IMR-90 (cell line): ENCODE data around the gene PSPH. TPM values are rescaled to one million over a fixed set of nuclear protein-coding genes. Genes with fewer than 3 reads are reported as not detected.

Source experiments
- ATAC-seq: fragments of 200-7000 bp; cut with Tn5 transposase; 2 replicates; pipeline ENCODE4 v1.9.1; 2020; ENCODE audit warnings: low read depth, mild to moderate bottlenecking, moderate library complexity
- Bru-seq: library from RNA; stranded (reverse); fragments of 400-500 nt; gene quantifications from one replicate; lab custom pipeline; 2021; lab: Mats Ljungman, UMichigan
- BruChase-seq, 2 experiments: library from RNA; stranded (reverse); fragments of 400-500 nt; gene quantifications; one replicate each; lab custom pipeline; 2021; lab: Mats Ljungman, UMichigan
- BruUV-seq: library from RNA; stranded (reverse); fragments of 400-500 nt; replicated peaks from 2 replicates; lab custom pipeline; 2021; lab: Mats Ljungman, UMichigan
- CTCF ChIA-PET: fragments of 300-600 bp; formaldehyde crosslinking; extraction: SDS; loops from one replicate; lab custom pipeline; 2021; ENCODE audit warnings: antibody characterized with exemption; lab: Yijun Ruan, JAX
- POLR2A ChIA-PET: fragments of 300-600 bp; sonication (Branson Sonifier 250); formaldehyde crosslinking; loops from one replicate; lab custom pipeline; 2022; ENCODE audit warnings: antibody characterized with exemption; ENCODE audit not compliant: unreplicated experiment; lab: Charles Lee
- DNase-seq: peaks from one replicate; pipeline ENCODE4 v3.0.0; 2013
- H2AFZ ChIP-seq: replicated peaks from 2 replicates; pipeline ENCODE3; 2013; ENCODE audit warnings: low read length, mild to moderate bottlenecking; ENCODE audit not compliant: poor library complexity
- H2AK5ac ChIP-seq: 2 replicates; pipeline ENCODE4 v1.6.1; 2013; ENCODE audit warnings: low read depth, low read length, inconsistent platforms
- H2AK9ac ChIP-seq: replicated peaks from 2 replicates; pipeline ENCODE3; 2013; ENCODE audit warnings: mild to moderate bottlenecking, low read depth, low read length, moderate library complexity; ENCODE audit not compliant: poor library complexity
- H2BK120ac ChIP-seq: 2 replicates; pipeline ENCODE4 v1.6.1; 2013; ENCODE audit warnings: low read depth, low read length, inconsistent platforms
- H2BK15ac ChIP-seq: 3 replicates; pipeline ENCODE4 v1.6.1; 2013; ENCODE audit warnings: low read depth, low read length, inconsistent platforms
- H2BK20ac ChIP-seq: 2 replicates; pipeline ENCODE4 v1.6.1; 2013; ENCODE audit warnings: low read depth, mild to moderate bottlenecking, inconsistent platforms, low read length, moderate library complexity
- H2BK5ac ChIP-seq: 2 replicates; pipeline ENCODE4 v1.6.1; 2013; ENCODE audit warnings: mild to moderate bottlenecking, low read depth, low read length, inconsistent platforms; ENCODE audit not compliant: poor library complexity, severe bottlenecking
- H3K14ac ChIP-seq: replicated peaks from 2 replicates; pipeline ENCODE4 v1.6.1; 2013; ENCODE audit warnings: low read depth, low read length, inconsistent platforms
- H3K18ac ChIP-seq: 2 replicates; pipeline ENCODE4 v1.6.1; 2013; ENCODE audit warnings: low read depth, low read length, control low read depth
- H3K23ac ChIP-seq: 2 replicates; pipeline ENCODE4 v1.6.1; 2013; ENCODE audit warnings: low read depth, low read length, inconsistent platforms
- H3K27ac ChIP-seq: 2 replicates; pipeline ENCODE4 v1.5.1; 2013; ENCODE audit warnings: mild to moderate bottlenecking, control low read depth, low read length; ENCODE audit not compliant: insufficient read depth
- H3K27me3 ChIP-seq: 2 replicates; pipeline ENCODE4 v1.6.1; 2013; ENCODE audit warnings: low read length; ENCODE audit not compliant: control insufficient read depth, insufficient read depth
- H3K36me3 ChIP-seq: 2 replicates; pipeline ENCODE4 v1.6.1; 2013; ENCODE audit warnings: low read length, mixed read lengths; ENCODE audit not compliant: control insufficient read depth, insufficient read depth
- H3K4ac ChIP-seq: 2 replicates; pipeline ENCODE4 v1.6.1; 2013; ENCODE audit warnings: low read depth, low read length, inconsistent platforms
- H3K4me1 ChIP-seq: 2 replicates; pipeline ENCODE4 v1.6.1; 2013; ENCODE audit warnings: low read length, mixed read lengths; ENCODE audit not compliant: control insufficient read depth, insufficient read depth
- H3K4me2 ChIP-seq: 2 replicates; pipeline ENCODE4 v1.6.1; 2013; ENCODE audit warnings: low read depth, mild to moderate bottlenecking, control low read depth, low read length, moderate library complexity
- H3K4me3 ChIP-seq: 2 replicates; pipeline ENCODE4 v1.5.1; 2013; ENCODE audit warnings: low read depth, mild to moderate bottlenecking, control low read depth, low read length, moderate library complexity; ENCODE audit not compliant: insufficient read depth
- H3K56ac ChIP-seq: 2 replicates; pipeline ENCODE4 v1.6.1; 2013; ENCODE audit warnings: low read length, inconsistent platforms; ENCODE audit not compliant: insufficient read depth; ENCODE audit errors: extremely low read depth
- H3K79me1 ChIP-seq, 2 experiments: 2 replicates each; pipeline ENCODE4 v1.6.1; 2013; ENCODE audit warnings: low read length in 2 of 2, inconsistent platforms in 1 of 2, low read depth in 1 of 2
- H3K9ac ChIP-seq: 2 replicates; pipeline ENCODE4 v1.6.1; 2013; ENCODE audit warnings: low read depth, low read length, control low read depth
- H3K9me1 ChIP-seq: 2 replicates; pipeline ENCODE4 v1.6.1; 2013; ENCODE audit warnings: low read length, inconsistent platforms; ENCODE audit not compliant: insufficient read depth
- H3K9me3 ChIP-seq: 2 replicates; pipeline ENCODE4 v1.6.1; 2013; ENCODE audit warnings: low read length; ENCODE audit not compliant: control insufficient read depth, insufficient read depth
- H4K20me1 ChIP-seq: 2 replicates; pipeline ENCODE4 v1.6.1; 2013; ENCODE audit warnings: low read length, inconsistent platforms; ENCODE audit not compliant: insufficient read depth
- H4K5ac ChIP-seq: 2 replicates; pipeline ENCODE4 v1.6.1; 2013; ENCODE audit warnings: mild to moderate bottlenecking, low read depth, low read length, control low read depth
- H4K8ac ChIP-seq, 2 experiments: 2 replicates each; pipeline ENCODE4 v1.6.1; 2013; ENCODE audit warnings: low read depth in 2 of 2, low read length in 2 of 2, control low read depth in 1 of 2, inconsistent platforms in 1 of 2
- H4K91ac ChIP-seq: 2 replicates; pipeline ENCODE4 v1.6.1; 2013; ENCODE audit warnings: low read depth, low read length, inconsistent platforms; ENCODE audit not compliant: insufficient read depth
- BHLHE40 ChIP-seq: fragments of 150-350 bp; IDR thresholded peaks from 2 replicates; pipeline ENCODE4 v1.6.1; 2016; ENCODE audit warnings: mild to moderate bottlenecking, low read depth, low read length
- CEBPB ChIP-seq: IDR thresholded peaks from 2 replicates; pipeline ENCODE4 v1.6.1; 2012; ENCODE audit warnings: low read depth, low read length, improper control_type of control experiment
- FOS ChIP-seq: fragments of 150-350 bp; IDR thresholded peaks from 2 replicates; pipeline ENCODE4 v1.6.1; 2016; ENCODE audit warnings: low read depth, low read length
- MAFK ChIP-seq: IDR thresholded peaks from 2 replicates; pipeline ENCODE4 v1.6.1; 2012; ENCODE audit warnings: low read depth, low read length, improper control_type of control experiment
- MAZ ChIP-seq: IDR thresholded peaks from 2 replicates; pipeline ENCODE4 v1.6.1; 2012; ENCODE audit warnings: low read depth, mild to moderate bottlenecking, low read length, improper control_type of control experiment, moderate library complexity, borderline replicate concordance
- MXI1 ChIP-seq: IDR thresholded peaks from 2 replicates; pipeline ENCODE4 v1.6.1; 2012; ENCODE audit warnings: low read depth, mild to moderate bottlenecking, low read length, moderate library complexity, borderline replicate concordance
- NFE2L2 ChIP-seq: fragments of 150-350 bp; IDR thresholded peaks from 2 replicates; pipeline ENCODE4 v1.6.1; 2016; ENCODE audit warnings: low read depth, mild to moderate bottlenecking, low read length
- POLR2A ChIP-seq: IDR thresholded peaks from 2 replicates; pipeline ENCODE4 v1.6.1; 2012; ENCODE audit warnings: mild to moderate bottlenecking, low read depth, low read length
- RAD21 ChIP-seq: IDR thresholded peaks from 2 replicates; pipeline ENCODE4 v1.6.1; 2012; ENCODE audit warnings: low read length, improper control_type of control experiment
- RCOR1 ChIP-seq: IDR thresholded peaks from 2 replicates; pipeline ENCODE4 v1.6.1; 2012; ENCODE audit warnings: mild to moderate bottlenecking, low read length, improper control_type of control experiment; ENCODE audit not compliant: insufficient replicate concordance
- SMC3 ChIP-seq: fragments of 150-350 bp; IDR thresholded peaks from 2 replicates; pipeline ENCODE4 v1.6.1; 2016; ENCODE audit warnings: low read depth, mild to moderate bottlenecking, antibody characterized with exemption, low read length, moderate library complexity
- WGBS, 2 experiments: methylation state at CpG; one replicate each; pipeline versions ENCODE4 v1.1.5 to v1.1.7; 2013; ENCODE audit warnings: missing lambda C conversion rate in 2 of 2; ENCODE audit not compliant: insufficient read length in 1 of 2; ENCODE audit errors: extremely low coverage in 2 of 2; 5-methylcytosine and 5-hydroxymethylcytosine counted together
- dilution Hi-C: fragments of 300-500 bp; cut with HindIII; formaldehyde crosslinking; loops from one replicate; pipeline ENCODE4 v1.14.3; 2018; ENCODE audit warnings: low sequenced_read_pairs; ENCODE audit not compliant: unreplicated experiment
- in situ Hi-C: fragments of 300-500 bp; cut with MboI; formaldehyde crosslinking; loops from 3 replicates; pipeline ENCODE4 v1.14.3; 2019; ENCODE audit warnings: low sequenced_read_pairs, inconsistent platforms, mixed read lengths
- intact Hi-C: fragments of 100-400 bp; cut with micrococcal nuclease; formaldehyde crosslinking; loops from 2 replicates; pipeline ENCODE4 v1.10.0; 2022
- long read RNA-seq: library from polyadenylated mRNA; unstranded; transcript quantifications from one replicate; pipeline ENCODE4 v2.0.0, GENCODE V29; 2021; ENCODE audit not compliant: unreplicated experiment
- polyA plus RNA-seq, 3 experiments: library from polyadenylated mRNA; depleted of rRNA; stranded (reverse); fragments of >200 nt; gene quantifications; 2 replicates each; pipeline ENCODE4 v1.2.3, GENCODE V29; 2012; ENCODE audit warnings: low replicate concordance in 1 of 3
- total RNA-seq: library from RNA; depleted of rRNA; stranded (reverse); fragments of >200 nt; gene quantifications from 2 replicates; pipeline ENCODE4 v1.2.3, GENCODE V29; 2012; rRNA removed
- TF ChIP-seq, protein P1 (sequence below): fragments of 150-350 bp; IDR thresholded peaks from 2 replicates; pipeline ENCODE4 v1.6.1; 2016; ENCODE audit warnings: low read depth, mild to moderate bottlenecking, low read length, moderate library complexity, borderline replicate concordance
- TF ChIP-seq, protein P2 (sequence below): fragments of 150-350 bp; IDR thresholded peaks from 2 replicates; pipeline ENCODE4 v1.6.1; 2017; ENCODE audit warnings: mild to moderate bottlenecking, antibody characterized with exemption, low read length, low read depth

PSPH gene
- total RNA-seq (48.4 and 55.8 TPM in 2 replicates), polyA plus RNA-seq (2012; rRNA removed) (30.0 and 31.8 TPM in 2 replicates), Bru-seq, nascent RNA (percentile 48 among the genes with signal in this experiment), BruChase-seq, experiment 1, labeled RNA remaining after a 6-hour chase (percentile 73 among the genes with signal in this experiment), BruChase-seq, experiment 2, labeled RNA remaining after a 2-hour chase (percentile 54 among the genes with signal in this experiment)
- 18.3 and 22.0 TPM in 2 replicates for polyA plus RNA-seq (2012; cell fraction: cytosol; rRNA removed)
- polyA plus RNA-seq (2012; cell fraction: nucleus; rRNA removed; ENCODE audit: low replicate concordance) = 8.3 and 15.5 TPM in 2 replicates
- long read RNA-seq, transcript PSPH-202 (8 exons, 2,178 nt) = major isoform, 5 of 57 reads
- long read RNA-seq, partial matches to known transcripts = 26 of 57 reads
- long read RNA-seq, other reads (novel, unspliced or antisense) = 26 of 57 reads

DNA sequence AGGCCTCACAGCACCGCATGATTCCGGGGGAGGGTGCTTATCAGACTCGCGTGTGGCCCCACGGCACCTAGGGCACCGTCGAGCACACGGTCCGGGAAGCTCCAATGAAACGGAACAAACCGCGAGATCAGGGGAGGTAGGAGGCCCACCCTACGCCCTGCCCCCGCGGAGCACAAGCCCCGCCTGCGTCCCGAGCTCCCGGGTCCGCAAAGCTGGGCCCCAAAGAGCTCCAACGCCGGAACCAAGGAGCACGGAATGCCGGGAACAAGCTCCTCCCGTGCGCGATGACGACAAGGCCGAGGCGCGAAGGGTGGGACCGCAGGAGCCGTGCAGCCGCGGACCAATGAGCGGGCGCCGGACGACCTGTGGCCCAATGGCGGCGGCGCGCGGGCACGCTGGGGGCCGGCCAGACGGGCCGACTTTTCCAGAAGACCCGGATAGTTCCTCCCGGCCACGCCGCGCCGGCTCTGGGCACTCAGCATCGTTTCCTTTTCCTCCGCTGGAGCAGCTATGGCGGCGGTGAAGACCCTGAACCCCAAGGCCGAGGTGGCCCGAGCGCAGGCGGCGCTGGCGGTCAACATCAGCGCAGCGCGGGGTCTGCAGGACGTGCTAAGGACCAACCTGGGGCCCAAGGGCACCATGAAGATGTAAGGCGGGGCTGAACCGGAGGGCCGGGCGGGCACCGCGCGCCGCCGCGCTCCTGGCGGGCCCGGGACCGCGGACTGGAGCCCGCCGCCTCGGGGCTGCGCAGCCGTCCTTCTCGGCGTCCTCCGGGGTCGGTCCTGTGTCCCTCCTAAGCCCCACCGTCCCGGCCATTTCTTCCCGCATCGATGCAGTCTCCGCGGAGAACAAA lies at the start of gene PSPH, which contains the start of gene CCT6A:
Gene PSPH (minus strand): TSS at position 106 of the 853 bp plus-strand sequence. CDS start 30,232 bp downstream, outside the sequence.
Gene CCT6A (plus strand): TSS at position 427 of the 853 bp plus-strand sequence. CDS start 84 bp downstream, at position 511.
- H3K9me1 ChIP-seq = 0 out of 2 replicates have a peak, but pooled peaks cover 2% of the 10 kb centered on the region
- peak within 1 kb of the TSS; percentile 87 for H4K91ac ChIP-seq
- peak within 1 kb of the TSS; percentile 56 for H3K18ac ChIP-seq
- H3K14ac ChIP-seq = peak within 1 kb of the TSS; percentile 95
- H3K56ac ChIP-seq = peak within 1 kb of the TSS; percentile 86
- peak within 1 kb of the TSS; percentile 93 for H3K4ac ChIP-seq
- peaks cover 28 to 42% of the 10 kb centered on the region in 2 experiments for H3K79me1 ChIP-seq
- H3K4me1 ChIP-seq = peaks cover 7% of the 10 kb centered on the region; the same call in 1 of the 2 replicates
- 0% methylated on average over 55 of the region's 97 CpGs; no CpG with 5 or more reads in 1 of the 2 experiments for WGBS, 2 experiments
- H2AK5ac ChIP-seq = peak within 1 kb of the TSS; percentile 97
- no peak within 1 kb of the TSS; the same call in 2 of the 3 replicates for H2BK15ac ChIP-seq
- H3K27me3 ChIP-seq = no peaks in the 10 kb centered on the region
- intact Hi-C loops = loop anchor here (1.0 to 5.0 kb wide), 3 partner anchors 11 to 44 kb away; no protein-coding TSS in a partner anchor
- H4K5ac ChIP-seq = peak within 1 kb of the TSS; percentile 83
- in situ Hi-C loops = no loop called here
- peak within 1 kb of the TSS; percentile 95 for H2AFZ ChIP-seq
- peak within 1 kb of the TSS; percentile 92 for H3K4me2 ChIP-seq
- dilution Hi-C loops = no loop called here
- no peak within 1 kb of the TSS for H2BK20ac ChIP-seq
- peaks cover 15% of the 10 kb centered on the region for H3K36me3 ChIP-seq
- DNase-seq (peak; percentile 98), ATAC-seq (peak; percentile 95)
- TSS peak; percentile 69 for BruUV-seq
- peak within 1 kb of the TSS; percentile 81 for H3K4me3 ChIP-seq
- peak within 1 kb of the TSS; percentile 92 for H3K27ac ChIP-seq
- H3K9me3 ChIP-seq = no peaks in the 10 kb centered on the region
- H2BK120ac ChIP-seq = peak within 1 kb of the TSS; percentile 45; the same call in 1 of the 2 replicates
- peak within 1 kb of the TSS; percentile 97 to 98 for H4K8ac ChIP-seq
- peak within 1 kb of the TSS; percentile 94 for H3K9ac ChIP-seq
- H3K23ac ChIP-seq = peak within 1 kb of the TSS; percentile 90
- ChIA-PET POLR2A (interaction anchor here (1.3 to 1.4 kb wide), 2 partner anchors 11 to 13 kb away, joined by 6 to 7 read pairs; partner anchors contain the start of gene SUMF2), CTCF (interaction anchor here (0.6 to 1.4 kb wide), 2 partner anchors 14 to 428 kb away, joined by 3 read pairs; no protein-coding TSS in a partner anchor)
- H2BK5ac ChIP-seq = peak within 1 kb of the TSS; percentile 78
- H4K20me1 ChIP-seq = no peaks in the 10 kb centered on the region
- H2AK9ac ChIP-seq = peak within 1 kb of the TSS; percentile 98
- TF ChIP-seq BHLHE40 (peak; percentile 88), POLR2A (peak; percentile 88), SMC3 (no peak), CEBPB (no peak), MAZ (peak; percentile 71; the same call in 1 of the 2 replicates), FOS (peak; percentile 17; the same call in 1 of the 2 replicates), RAD21 (no peak), MXI1 (peak; percentile 85; the same call in 1 of the 2 replicates), NFE2L2 (no peak), MAFK (no peak), RCOR1 (no peak)
- TF ChIP-seq, protein P1, sequence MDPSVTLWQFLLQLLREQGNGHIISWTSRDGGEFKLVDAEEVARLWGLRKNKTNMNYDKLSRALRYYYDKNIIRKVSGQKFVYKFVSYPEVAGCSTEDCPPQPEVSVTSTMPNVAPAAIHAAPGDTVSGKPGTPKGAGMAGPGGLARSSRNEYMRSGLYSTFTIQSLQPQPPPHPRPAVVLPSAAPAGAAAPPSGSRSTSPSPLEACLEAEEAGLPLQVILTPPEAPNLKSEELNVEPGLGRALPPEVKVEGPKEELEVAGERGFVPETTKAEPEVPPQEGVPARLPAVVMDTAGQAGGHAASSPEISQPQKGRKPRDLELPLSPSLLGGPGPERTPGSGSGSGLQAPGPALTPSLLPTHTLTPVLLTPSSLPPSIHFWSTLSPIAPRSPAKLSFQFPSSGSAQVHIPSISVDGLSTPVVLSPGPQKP = no peak
- TF ChIP-seq, protein P2, sequence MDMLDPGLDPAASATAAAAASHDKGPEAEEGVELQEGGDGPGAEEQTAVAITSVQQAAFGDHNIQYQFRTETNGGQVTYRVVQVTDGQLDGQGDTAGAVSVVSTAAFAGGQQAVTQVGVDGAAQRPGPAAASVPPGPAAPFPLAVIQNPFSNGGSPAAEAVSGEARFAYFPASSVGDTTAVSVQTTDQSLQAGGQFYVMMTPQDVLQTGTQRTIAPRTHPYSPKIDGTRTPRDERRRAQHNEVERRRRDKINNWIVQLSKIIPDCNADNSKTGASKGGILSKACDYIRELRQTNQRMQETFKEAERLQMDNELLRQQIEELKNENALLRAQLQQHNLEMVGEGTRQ = no peak; the same call in 1 of the 2 replicates
